Keratinocyte (primary cell): ENCODE results near the gene INAVA. TPM values are rescaled to one million over a fixed set of nuclear protein-coding genes. Genes with fewer than 3 reads are reported as not detected.

ENCODE experiments used
- DNase-seq: peaks from one replicate; pipeline ENCODE4 v3.0.0-alpha.2; 2011; ENCODE audit warnings: low read depth, missing footprints, low spot score
- FAIRE-seq: peaks from 2 replicates; lab custom pipeline; 2011; peaks lifted over from hg19 to GRCh38; lab: Jason Lieb, UNC
- H2AFZ ChIP-seq: 2 replicates; pipeline ENCODE4 v1.6.0; 2012; ENCODE audit warnings: low read length, control low read depth, inconsistent platforms; ENCODE audit not compliant: control insufficient read depth
- H3K27ac ChIP-seq: 2 replicates; pipeline ENCODE4 v1.5.1; 2011; ENCODE audit warnings: low read length; ENCODE audit not compliant: control insufficient read depth, insufficient read depth
- H3K27me3 ChIP-seq: 3 replicates; pipeline ENCODE4 v1.6.0; 2011; ENCODE audit warnings: low read length; ENCODE audit not compliant: control insufficient read depth, insufficient read depth; ENCODE audit errors: extremely low read depth
- H3K36me3 ChIP-seq, 2 experiments: 2 replicates in 1 of 2; 3 replicates in 1 of 2; pipeline ENCODE4 v1.5.1; 2011; ENCODE audit warnings: low read length in 2 of 2, mild to moderate bottlenecking in 1 of 2; ENCODE audit not compliant: control insufficient read depth in 2 of 2, insufficient read depth in 2 of 2; ENCODE audit errors: extremely low read depth in 1 of 2
- H3K4me1 ChIP-seq: 3 replicates; pipeline ENCODE4 v1.5.1; 2011; ENCODE audit warnings: low read length; ENCODE audit not compliant: control insufficient read depth, insufficient read depth; ENCODE audit errors: extremely low read depth
- H3K4me2 ChIP-seq: 3 replicates; pipeline ENCODE4 v1.6.0; 2011; ENCODE audit warnings: low read depth, low read length; ENCODE audit not compliant: control insufficient read depth, insufficient read depth; ENCODE audit errors: extremely low read depth
- H3K4me3 ChIP-seq, 3 experiments: fragments of 200-600 bp in 1 of 3; sonication (generic) in 1 of 3; 2 replicates in 2 of 3; 3 replicates in 1 of 3; pipeline ENCODE4 v1.5.1; 2011 to 2016; ENCODE audit warnings: low read length in 3 of 3, mild to moderate bottlenecking in 3 of 3, control low read depth in 2 of 3, inconsistent platforms in 1 of 3, low read depth in 1 of 3, mixed read lengths in 1 of 3, mixed run types in 1 of 3, moderate library complexity in 1 of 3; ENCODE audit not compliant: control insufficient read depth in 2 of 3, insufficient read depth in 2 of 3; ENCODE audit errors: extremely low read depth in 1 of 3
- H3K79me2 ChIP-seq: 2 replicates; pipeline ENCODE4 v1.6.0; 2012; ENCODE audit warnings: low read length; ENCODE audit not compliant: control insufficient read depth, insufficient read depth
- H3K9ac ChIP-seq: 3 replicates; pipeline ENCODE4 v1.6.0; 2011; ENCODE audit warnings: low read length; ENCODE audit not compliant: control insufficient read depth, insufficient read depth; ENCODE audit errors: extremely low read depth
- H3K9me1 ChIP-seq: 3 replicates; pipeline ENCODE4 v1.6.0; 2011; ENCODE audit warnings: low read length; ENCODE audit not compliant: control insufficient read depth, insufficient read depth; ENCODE audit errors: extremely low read depth
- H3K9me3 ChIP-seq: 2 replicates; pipeline ENCODE4 v1.5.1; 2012; ENCODE audit warnings: low read depth, low read length; ENCODE audit not compliant: control insufficient read depth
- H4K20me1 ChIP-seq: 3 replicates; pipeline ENCODE4 v1.6.0; 2011; ENCODE audit warnings: low read length; ENCODE audit not compliant: control insufficient read depth, insufficient read depth; ENCODE audit errors: extremely low read depth
- EZH2 ChIP-seq: IDR thresholded peaks from one replicate; pipeline ENCODE4 v1.6.1; 2012; ENCODE audit warnings: inconsistent platforms, mild to moderate bottlenecking, low read length, moderate library complexity
- dilution Hi-C: fragments of 300-500 bp; cut with MboI; formaldehyde crosslinking; loops from one replicate; pipeline ENCODE4 v1.7.0; 2020; ENCODE audit warnings: low sequenced_read_pairs; ENCODE audit not compliant: extremely low pct_ligation_motif_present
- polyA plus RNA-seq, 5 experiments: library from polyadenylated mRNA; depleted of rRNA in 3 of 5; stranded (reverse) in 3 of 5; stranded (forward) in 1 of 5; unstranded in 1 of 5; fragments of >200 nt; gene quantifications; 1 replicate in 1 of 5; 2 replicates in 3 of 5; 3 replicates in 1 of 5; pipeline versions ENCODE4 v1.2.1 to v1.2.3, GENCODE V29; 2011 to 2012; ENCODE audit warnings: missing spikeins in 2 of 5, low read depth in 1 of 5, low replicate concordance in 1 of 5
- TF ChIP-seq, protein P1 (sequence below), 3 experiments: IDR thresholded peaks in 1 of 3; conservative IDR thresholded peaks in 1 of 3; optimal IDR thresholded peaks in 1 of 3; 2 replicates in 2 of 3; 3 replicates in 1 of 3; pipeline versions ENCODE3 to v1.5.1; 2011; ENCODE audit warnings: low read length in 3 of 3, mild to moderate bottlenecking in 3 of 3, moderate library complexity in 2 of 3, control low read depth in 1 of 3, inconsistent platforms in 1 of 3; ENCODE audit not compliant: insufficient read depth in 2 of 3; ENCODE audit errors: extremely low read depth in 1 of 3

INAVA gene
- polyA plus RNA-seq, 1 donor (not counting 4 experiments of a cell fraction or from before 2014, with no cell fraction given) = 12.5 TPM

DNA sequence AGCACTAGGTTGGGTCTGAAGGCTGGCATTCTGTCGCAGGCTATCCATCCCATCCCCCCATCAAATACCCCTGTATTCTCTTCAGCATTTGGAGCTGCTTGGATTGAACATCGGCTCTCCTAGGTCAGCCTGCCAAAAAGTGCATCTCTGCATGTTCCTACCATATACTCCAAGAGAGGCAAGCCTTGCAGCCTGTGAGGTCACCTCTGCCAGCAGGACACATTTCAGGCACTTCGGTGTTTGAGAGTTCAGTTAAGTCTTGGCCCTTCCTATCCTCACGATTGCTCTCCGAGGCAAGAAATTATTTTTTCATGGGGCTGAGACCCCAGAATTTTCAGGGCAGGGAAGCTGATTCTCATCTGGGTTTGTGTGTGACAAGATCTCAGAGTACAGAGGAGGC is 19.3 kb upstream of the INAVA start:
- Histone ChIP-seq H3K4me3 (no peak overlapping the region), H4K20me1 (no peaks in the 10 kb centered on the region), H3K4me2 (no peak overlapping the region), H3K4me1 (no peaks in the 10 kb centered on the region), H2AFZ (no peak overlapping the region), H3K79me2 (no peaks in the 10 kb centered on the region), H3K27me3 (peaks cover 40% of the 10 kb centered on the region), H3K27ac (no peak overlapping the region), H3K9me1 (no peaks in the 10 kb centered on the region), H3K36me3 (no peaks in the 10 kb centered on the region), H3K9ac (no peak overlapping the region), H3K9me3 (no peaks in the 10 kb centered on the region)
- TF ChIP-seq, protein P1, sequence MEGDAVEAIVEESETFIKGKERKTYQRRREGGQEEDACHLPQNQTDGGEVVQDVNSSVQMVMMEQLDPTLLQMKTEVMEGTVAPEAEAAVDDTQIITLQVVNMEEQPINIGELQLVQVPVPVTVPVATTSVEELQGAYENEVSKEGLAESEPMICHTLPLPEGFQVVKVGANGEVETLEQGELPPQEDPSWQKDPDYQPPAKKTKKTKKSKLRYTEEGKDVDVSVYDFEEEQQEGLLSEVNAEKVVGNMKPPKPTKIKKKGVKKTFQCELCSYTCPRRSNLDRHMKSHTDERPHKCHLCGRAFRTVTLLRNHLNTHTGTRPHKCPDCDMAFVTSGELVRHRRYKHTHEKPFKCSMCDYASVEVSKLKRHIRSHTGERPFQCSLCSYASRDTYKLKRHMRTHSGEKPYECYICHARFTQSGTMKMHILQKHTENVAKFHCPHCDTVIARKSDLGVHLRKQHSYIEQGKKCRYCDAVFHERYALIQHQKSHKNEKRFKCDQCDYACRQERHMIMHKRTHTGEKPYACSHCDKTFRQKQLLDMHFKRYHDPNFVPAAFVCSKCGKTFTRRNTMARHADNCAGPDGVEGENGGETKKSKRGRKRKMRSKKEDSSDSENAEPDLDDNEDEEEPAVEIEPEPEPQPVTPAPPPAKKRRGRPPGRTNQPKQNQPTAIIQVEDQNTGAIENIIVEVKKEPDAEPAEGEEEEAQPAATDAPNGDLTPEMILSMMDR (optimal IDR thresholded peaks at IDR 0.05 in 1 of 3, IDR thresholded peaks at IDR 0.05 in 1 of 3, conservative IDR thresholded peaks at IDR 0.05 in 1 of 3; ENCODE audit: extremely low read depth in 1 of 3, insufficient read depth in 2 of 3, low read length in 3 of 3) = no peak
- TF ChIP-seq EZH2 = no peak
- dilution Hi-C loops = no loop called here
- no peak for FAIRE-seq
- DNase-seq = no peak

DNA sequence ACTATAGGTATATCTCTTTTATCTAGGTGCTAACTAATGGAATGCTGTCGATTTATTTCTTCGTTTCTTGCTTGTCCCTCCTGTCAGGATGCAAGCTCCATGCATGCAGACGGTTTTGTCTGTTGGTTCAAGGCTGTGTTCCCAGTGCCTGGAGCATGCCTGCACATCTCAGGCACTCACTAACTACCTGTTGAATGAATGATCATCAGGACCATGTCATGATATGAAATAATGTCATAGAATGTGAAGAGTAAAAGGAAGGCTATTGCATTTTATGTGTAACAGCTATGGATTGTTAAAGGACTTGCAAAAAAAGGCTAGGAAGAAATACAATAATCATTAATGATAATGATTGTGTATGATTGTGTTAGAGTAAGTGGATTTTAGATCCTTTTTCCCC is 17.7 kb upstream of the INAVA start:
- FAIRE-seq (no peak), DNase-seq (no peak)
- no peaks in the 10 kb centered on the region for H3K9me1 ChIP-seq
- H3K36me3 ChIP-seq = no peaks in the 10 kb centered on the region
- TF ChIP-seq, protein P1 (optimal IDR thresholded peaks at IDR 0.05 in 1 of 3, IDR thresholded peaks at IDR 0.05 in 1 of 3, conservative IDR thresholded peaks at IDR 0.05 in 1 of 3; ENCODE audit: extremely low read depth in 1 of 3, insufficient read depth in 2 of 3, low read length in 3 of 3) = no peak
- no peak for TF ChIP-seq EZH2
- no peaks in the 10 kb centered on the region for H3K9me3 ChIP-seq
- H3K4me3 ChIP-seq = no peak overlapping the region
- H4K20me1 ChIP-seq = no peaks in the 10 kb centered on the region
- dilution Hi-C loops = no loop called here
- peaks cover 32% of the 10 kb centered on the region for H3K27me3 ChIP-seq
- no peaks in the 10 kb centered on the region for H3K79me2 ChIP-seq
- no peak overlapping the region for H3K4me2 ChIP-seq
- no peak overlapping the region for H2AFZ ChIP-seq
- H3K27ac ChIP-seq = no peak overlapping the region
- no peaks in the 10 kb centered on the region for H3K4me1 ChIP-seq
- H3K9ac ChIP-seq = no peak overlapping the region
